HFFc6 (cell line): ENCODE results near the gene PTPRF. TPM values are rescaled to one million over a fixed set of nuclear protein-coding genes. Genes with fewer than 3 reads are reported as not detected.

Source experiments
- DNase-seq: peaks from one replicate; pipeline ENCODE4 v3.0.0-alpha.2; 2018
- H3K27ac Mint-ChIP-seq: 2 replicates; pipeline ENCODE4 v1.8.0; 2020; ENCODE audit warnings: mild to moderate bottlenecking, mixed read lengths
- H3K27me3 Mint-ChIP-seq: 2 replicates; pipeline ENCODE4 v1.8.0; 2021; ENCODE audit warnings: mild to moderate bottlenecking, moderate library complexity, mixed read lengths; ENCODE audit not compliant: insufficient read depth
- H3K36me3 Mint-ChIP-seq: 2 replicates; pipeline ENCODE4 v1.8.0; 2021; ENCODE audit warnings: low read depth, mixed read lengths
- H3K4me1 Mint-ChIP-seq: 2 replicates; pipeline ENCODE4 v1.8.0; 2020; ENCODE audit warnings: low read depth, mixed read lengths
- H3K4me3 Mint-ChIP-seq: 2 replicates; pipeline ENCODE4 v1.8.0; 2020; ENCODE audit warnings: mild to moderate bottlenecking, moderate library complexity, mixed read lengths
- H3K9me3 Mint-ChIP-seq: 2 replicates; pipeline ENCODE4 v1.8.0; 2020; ENCODE audit warnings: mild to moderate bottlenecking, mixed read lengths
- CTCF ChIP-seq: fragments of 200-600 bp; sonication (generic); IDR thresholded peaks from 2 replicates; pipeline ENCODE4 v1.5.0; 2021; ENCODE audit warnings: antibody characterized with exemption, mild to moderate bottlenecking
- total RNA-seq, 6 experiments: library from RNA; stranded (reverse); fragmentation: NEBNext Ultra II Directional; extraction: Animal tissue kit (Norgen Biotek cat#: 25700); gene quantifications; 2 replicates in 1 of 6; 3 replicates in 5 of 6; pipeline ENCODE4 v1.2.3, GENCODE V29; 2021

Gene PTPRF
- total RNA-seq, 6 experiments from 2014 or later, result 94.3 to 119 (median 109) TPM

DNA sequence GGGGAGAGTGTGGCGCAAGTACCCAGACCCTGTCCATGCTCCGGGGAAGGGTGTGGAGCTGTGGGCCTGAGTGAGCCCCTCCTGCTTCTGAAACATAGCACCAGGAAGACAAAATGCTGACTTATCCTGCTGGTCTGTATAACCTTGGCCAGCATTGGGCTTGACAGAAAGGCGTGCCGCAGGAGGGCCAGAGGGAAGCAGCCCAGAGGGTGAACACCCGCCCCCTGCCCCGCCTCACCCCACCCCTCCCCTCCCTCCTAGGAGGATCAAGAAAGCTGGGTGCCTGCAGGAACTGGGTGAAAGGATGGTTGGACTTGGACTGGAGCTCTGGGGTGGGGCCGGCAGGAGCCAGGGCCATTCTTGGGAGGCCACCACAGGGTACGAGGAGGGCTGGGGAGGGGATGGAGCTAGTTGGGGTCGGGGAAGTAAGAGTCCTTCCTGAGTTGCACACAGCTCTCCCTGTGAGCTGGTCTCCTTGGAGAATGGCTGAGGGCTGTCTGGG, 27.1 kb downstream of the PTPRF start:
- DNase-seq, result no peak
- H3K36me3 Mint-ChIP-seq, result 0 out of 2 replicates have a peak, but pooled peaks cover 7% of the 10 kb centered on the region
- TF ChIP-seq CTCF, result no peak
- no peak overlapping the region for H3K27ac Mint-ChIP-seq
- peaks cover 5% of the 10 kb centered on the region for H3K27me3 Mint-ChIP-seq
- H3K4me3 Mint-ChIP-seq, result peak overlapping the region; percentile 9; the same call in 1 of the 2 replicates
- peaks cover 9% of the 10 kb centered on the region for H3K4me1 Mint-ChIP-seq
- no peaks in the 10 kb centered on the region for H3K9me3 Mint-ChIP-seq

DNA sequence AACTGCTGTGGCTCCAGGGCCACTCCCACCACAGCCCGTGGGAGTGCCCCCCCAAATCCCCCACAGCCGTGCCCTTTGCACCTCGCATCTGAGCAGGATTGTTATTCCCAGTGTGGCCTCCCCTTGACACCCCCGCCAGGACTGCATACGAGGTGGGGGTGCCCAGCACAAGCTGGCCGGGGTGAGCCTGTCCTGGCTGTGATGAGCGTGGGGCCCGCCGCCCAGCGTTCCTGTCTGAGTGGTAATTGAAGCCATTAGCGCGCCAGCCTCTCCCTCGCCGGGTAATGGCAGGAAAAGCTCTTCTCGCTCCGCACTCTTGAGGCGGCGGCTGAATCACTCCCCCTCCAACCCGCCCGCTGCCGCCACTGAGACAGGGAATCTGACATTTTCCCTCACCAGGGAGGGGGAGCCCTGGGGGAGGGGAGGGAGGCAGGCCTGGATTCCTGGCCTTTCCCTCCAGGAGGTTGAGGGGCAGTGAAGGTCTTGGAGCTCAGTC, 27.7 kb downstream of the PTPRF start:
- Mint-ChIP-seq H3K36me3 (0 out of 2 replicates have a peak, but pooled peaks cover 7% of the 10 kb centered on the region), H3K4me1 (peaks cover 5% of the 10 kb centered on the region; the same call in 1 of the 2 replicates), H3K27ac (no peak overlapping the region), H3K4me3 (peak overlapping the region; percentile 9; the same call in 1 of the 2 replicates), H3K27me3 (peaks cover 5% of the 10 kb centered on the region), H3K9me3 (no peaks in the 10 kb centered on the region)
- TF ChIP-seq CTCF, result no peak
- no peak for DNase-seq

DNA sequence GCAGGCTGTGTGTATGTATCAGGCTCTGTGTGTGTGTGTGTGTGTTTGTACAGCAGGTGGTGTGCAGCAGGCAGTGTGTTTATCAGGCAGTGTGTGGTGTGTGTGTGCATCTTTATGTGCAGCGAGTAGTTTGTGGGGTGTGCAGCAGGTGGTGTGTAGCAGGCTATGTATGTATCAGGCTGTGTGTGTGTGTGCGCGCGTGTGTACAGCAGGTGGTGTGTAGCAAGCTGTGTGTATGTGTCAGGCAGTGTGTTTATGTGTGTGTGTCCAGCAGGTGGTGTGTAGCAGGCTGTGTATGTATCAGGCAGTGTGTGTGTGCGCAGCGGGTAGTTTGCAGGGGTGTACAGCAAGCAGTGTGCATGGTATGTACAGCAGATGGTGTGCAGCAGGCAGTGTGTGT, 29.0 kb downstream of the PTPRF start:
- Mint-ChIP-seq H3K9me3 (no peaks in the 10 kb centered on the region), H3K36me3 (no peaks in the 10 kb centered on the region), H3K27me3 (peaks cover 2% of the 10 kb centered on the region), H3K27ac (no peak overlapping the region), H3K4me1 (no peaks in the 10 kb centered on the region; the same call in 1 of the 2 replicates), H3K4me3 (no peak overlapping the region)
- DNase-seq, result no peak
- TF ChIP-seq CTCF, result no peak

GRCh38 chr1:43560286-43560685, 29.6 kb downstream of the PTPRF start:
- H3K27ac Mint-ChIP-seq, result no peak overlapping the region
- no peak overlapping the region for H3K4me3 Mint-ChIP-seq
- DNase-seq, result no peak
- TF ChIP-seq CTCF, result no peak
- no peaks in the 10 kb centered on the region for H3K36me3 Mint-ChIP-seq
- peaks cover 2% of the 10 kb centered on the region for H3K27me3 Mint-ChIP-seq
- H3K4me1 Mint-ChIP-seq, result no peaks in the 10 kb centered on the region; the same call in 1 of the 2 replicates
- no peaks in the 10 kb centered on the region for H3K9me3 Mint-ChIP-seq

DNA sequence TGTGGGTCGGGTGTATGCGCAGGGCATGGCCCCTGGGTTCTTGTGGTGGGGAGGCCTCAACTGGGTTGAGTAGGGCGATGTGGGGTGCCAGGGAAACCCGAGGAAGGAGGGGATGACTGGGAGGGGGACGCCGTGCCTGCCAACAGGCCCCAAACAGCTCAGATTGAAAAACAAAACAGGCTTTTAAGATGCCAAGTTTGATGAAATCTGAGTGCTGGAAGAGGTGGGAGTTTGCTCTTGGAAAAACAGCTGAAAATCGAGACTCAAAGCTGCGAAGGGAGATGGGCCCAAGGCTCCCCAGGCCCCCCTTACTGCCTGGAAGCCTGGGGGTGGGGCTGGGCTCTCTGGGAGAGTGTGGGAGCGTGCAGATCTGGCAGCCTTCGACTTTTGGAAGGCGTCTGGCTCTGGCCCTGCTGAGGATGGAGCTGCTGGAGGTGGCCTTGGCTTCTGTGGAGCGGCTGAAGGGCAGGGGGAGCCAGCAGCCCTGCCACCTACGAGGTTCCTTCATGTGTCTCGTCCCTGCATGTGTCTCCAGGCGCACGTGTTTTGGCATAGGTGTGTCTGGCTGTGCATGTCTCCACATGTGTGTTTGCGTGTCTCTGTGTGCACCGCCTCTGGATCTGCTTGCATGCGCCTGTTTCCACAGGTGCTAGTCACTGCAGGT, 33.3 kb downstream of the PTPRF start:
- Mint-ChIP-seq H3K9me3 (no peaks in the 10 kb centered on the region), H3K27ac (no peak overlapping the region; the same call in 1 of the 2 replicates), H3K4me1 (no peaks in the 10 kb centered on the region; the same call in 1 of the 2 replicates), H3K4me3 (no peak overlapping the region), H3K36me3 (no peaks in the 10 kb centered on the region), H3K27me3 (peaks cover 2% of the 10 kb centered on the region)
- TF ChIP-seq CTCF, result no peak
- no peak for DNase-seq
